ENCODE data around the gene KCNK1. TPM values are rescaled to one million over a fixed set of nuclear protein-coding genes. Genes with fewer than 3 reads are reported as not detected.
"Not testable (repeated sequence)": the region's sequence is repeated elsewhere in the genome, so short reads cannot be mapped to it uniquely, and the experiment has no call there.

Gene KCNK1
- total RNA-seq, 1 donor from 2014 or later: 0.37 TPM

GRCh38 chr1:233606813-233607212 is 7.1 kb upstream of the KCNK1 start:
- Mint-ChIP-seq H3K4me3 (ENCODE audit: unreplicated experiment) (no peak overlapping the region), H3K27ac (ENCODE audit: unreplicated experiment) (no peak overlapping the region), H3K36me3 (ENCODE audit: low read depth) (no peaks in the 10 kb centered on the region), H3K27me3 (ENCODE audit: low read depth) (peaks cover 28% of the 10 kb centered on the region), H3K9me3 (ENCODE audit: low read depth) (peaks cover 3% of the 10 kb centered on the region), H3K4me1 (ENCODE audit: low read depth) (no peaks in the 10 kb centered on the region)
- TF ChIP-seq, protein P1, sequence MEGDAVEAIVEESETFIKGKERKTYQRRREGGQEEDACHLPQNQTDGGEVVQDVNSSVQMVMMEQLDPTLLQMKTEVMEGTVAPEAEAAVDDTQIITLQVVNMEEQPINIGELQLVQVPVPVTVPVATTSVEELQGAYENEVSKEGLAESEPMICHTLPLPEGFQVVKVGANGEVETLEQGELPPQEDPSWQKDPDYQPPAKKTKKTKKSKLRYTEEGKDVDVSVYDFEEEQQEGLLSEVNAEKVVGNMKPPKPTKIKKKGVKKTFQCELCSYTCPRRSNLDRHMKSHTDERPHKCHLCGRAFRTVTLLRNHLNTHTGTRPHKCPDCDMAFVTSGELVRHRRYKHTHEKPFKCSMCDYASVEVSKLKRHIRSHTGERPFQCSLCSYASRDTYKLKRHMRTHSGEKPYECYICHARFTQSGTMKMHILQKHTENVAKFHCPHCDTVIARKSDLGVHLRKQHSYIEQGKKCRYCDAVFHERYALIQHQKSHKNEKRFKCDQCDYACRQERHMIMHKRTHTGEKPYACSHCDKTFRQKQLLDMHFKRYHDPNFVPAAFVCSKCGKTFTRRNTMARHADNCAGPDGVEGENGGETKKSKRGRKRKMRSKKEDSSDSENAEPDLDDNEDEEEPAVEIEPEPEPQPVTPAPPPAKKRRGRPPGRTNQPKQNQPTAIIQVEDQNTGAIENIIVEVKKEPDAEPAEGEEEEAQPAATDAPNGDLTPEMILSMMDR (IDR thresholded peaks at IDR 0.05): no peak
- no peak for DNase-seq (ENCODE audit: low spot score)

- no peak for DNase-seq (ENCODE audit: low spot score)
- Mint-ChIP-seq H3K27me3 (ENCODE audit: low read depth) (peaks cover 33% of the 10 kb centered on the region), H3K4me1 (ENCODE audit: low read depth) (no peaks in the 10 kb centered on the region), H3K36me3 (ENCODE audit: low read depth) (no peaks in the 10 kb centered on the region), H3K27ac (ENCODE audit: unreplicated experiment) (no peak overlapping the region), H3K9me3 (ENCODE audit: low read depth) (peaks cover 3% of the 10 kb centered on the region), H3K4me3 (ENCODE audit: unreplicated experiment) (no peak overlapping the region)
- TF ChIP-seq, protein P1 (IDR thresholded peaks at IDR 0.05): no peak
Observed at GRCh38 chr1:233607252-233608119, 6.4 kb upstream of the KCNK1 start.

DNA sequence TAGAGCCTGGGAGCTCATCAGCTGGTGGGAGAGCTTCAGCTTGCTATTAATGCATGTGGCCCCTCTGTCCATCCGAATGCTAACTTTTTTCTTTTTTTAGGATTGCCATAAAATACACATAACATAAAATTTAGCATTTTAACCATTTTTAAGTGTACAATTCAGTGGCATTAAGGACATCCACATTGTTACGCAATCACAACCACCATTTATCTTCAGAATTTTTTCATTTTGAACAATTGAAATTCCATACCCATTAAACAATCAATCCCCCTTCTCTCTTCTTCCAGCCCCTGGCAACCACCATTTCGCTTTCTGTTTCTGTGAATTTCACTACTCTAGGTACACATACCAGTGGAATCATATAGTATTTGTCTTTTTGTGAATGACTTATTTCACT is 4.9 kb upstream of the KCNK1 start:
- no peaks in the 10 kb centered on the region for H3K36me3 Mint-ChIP-seq (ENCODE audit: low read depth)

DNA sequence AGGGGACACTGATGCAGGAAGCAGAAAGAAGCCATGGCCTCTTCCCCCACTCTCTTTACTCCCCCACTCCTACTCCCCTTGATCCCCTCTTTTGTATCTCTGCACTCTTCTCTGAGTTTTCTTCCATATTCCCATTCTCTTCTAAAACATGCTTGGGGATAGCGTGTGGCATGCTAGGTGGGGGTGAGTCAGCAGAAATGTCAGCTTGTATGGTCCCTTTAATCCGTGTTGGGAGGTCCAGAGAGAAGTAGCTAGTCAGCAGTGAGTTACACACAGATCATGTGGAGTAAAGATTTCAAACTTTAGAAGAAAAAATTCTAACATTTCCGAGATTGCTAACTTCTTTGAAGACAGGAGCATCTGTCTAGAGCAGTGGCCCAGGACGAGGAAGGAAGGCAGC is 4.0 kb upstream of the KCNK1 start:
- no peak overlapping the region for H3K4me3 Mint-ChIP-seq (ENCODE audit: unreplicated experiment)
- no peaks in the 10 kb centered on the region for H3K36me3 Mint-ChIP-seq (ENCODE audit: low read depth)
- peaks cover 10% of the 10 kb centered on the region for H3K4me1 Mint-ChIP-seq (ENCODE audit: low read depth)
- no peak for DNase-seq (ENCODE audit: low spot score)
- H3K9me3 Mint-ChIP-seq (ENCODE audit: low read depth): no peaks in the 10 kb centered on the region
- TF ChIP-seq, protein P1 (IDR thresholded peaks at IDR 0.05): no peak
- H3K27ac Mint-ChIP-seq (ENCODE audit: unreplicated experiment): no peak overlapping the region
- peaks cover 47% of the 10 kb centered on the region for H3K27me3 Mint-ChIP-seq (ENCODE audit: low read depth)

More for the DNA sequence above, 4.9 kb upstream of the KCNK1 start:
- DNase-seq (ENCODE audit: low spot score): no peak
- Mint-ChIP-seq H3K27ac (ENCODE audit: unreplicated experiment) (no peak overlapping the region), H3K9me3 (ENCODE audit: low read depth) (peaks cover 3% of the 10 kb centered on the region), H3K27me3 (ENCODE audit: low read depth) (peaks cover 41% of the 10 kb centered on the region), H3K4me3 (ENCODE audit: unreplicated experiment) (no peak overlapping the region), H3K4me1 (ENCODE audit: low read depth) (peaks cover 6% of the 10 kb centered on the region)
- TF ChIP-seq, protein P1 (IDR thresholded peaks at IDR 0.05): no peak

GRCh38 chr1:233610628-233611027 is 3.3 kb upstream of the KCNK1 start:
- no peak overlapping the region for H3K4me3 Mint-ChIP-seq (ENCODE audit: unreplicated experiment)
- H3K36me3 Mint-ChIP-seq (ENCODE audit: low read depth): no peaks in the 10 kb centered on the region

DNA sequence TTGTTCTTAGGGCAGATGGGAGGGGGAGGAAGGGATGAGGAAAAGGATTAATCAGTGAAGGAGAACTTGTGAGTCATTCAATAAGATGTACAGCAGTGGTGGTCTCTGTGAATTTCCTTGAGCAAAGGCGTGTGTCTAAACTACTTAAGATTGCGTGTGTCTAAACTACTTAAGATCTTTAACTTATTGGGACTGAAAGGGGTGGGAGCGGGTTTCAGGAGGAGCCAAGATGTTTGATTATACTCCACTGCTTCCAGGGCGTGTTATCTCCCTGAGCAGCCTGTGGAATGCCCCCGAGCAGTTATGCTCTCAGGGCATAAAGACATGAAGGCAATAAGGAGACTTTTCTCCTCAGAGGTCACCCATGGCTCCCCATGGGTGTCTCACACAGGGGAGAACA is 2.5 kb upstream of the KCNK1 start:
- H3K4me3 Mint-ChIP-seq (ENCODE audit: unreplicated experiment); DNase-seq (ENCODE audit: low spot score); H3K9me3 Mint-ChIP-seq (ENCODE audit: low read depth); H3K27ac Mint-ChIP-seq (ENCODE audit: unreplicated experiment); H3K4me1 Mint-ChIP-seq (ENCODE audit: low read depth); H3K36me3 Mint-ChIP-seq (ENCODE audit: low read depth): not testable (repeated sequence)
- H3K27me3 Mint-ChIP-seq (ENCODE audit: low read depth): peaks cover 61% of the 10 kb centered on the region

More at GRCh38 chr1:233610628-233611027, 3.3 kb upstream of the KCNK1 start:
- Mint-ChIP-seq H3K4me1 (ENCODE audit: low read depth) (peaks cover 10% of the 10 kb centered on the region), H3K27ac (ENCODE audit: unreplicated experiment) (no peak overlapping the region), H3K9me3 (ENCODE audit: low read depth) (no peaks in the 10 kb centered on the region), H3K27me3 (ENCODE audit: low read depth) (peaks cover 54% of the 10 kb centered on the region)
- TF ChIP-seq, protein P1 (IDR thresholded peaks at IDR 0.05): no peak
- DNase-seq (ENCODE audit: low spot score): no peak
